Right atrium auricular region (tissue), 2 donors: ENCODE data around the gene LRRC63. TPM values are rescaled to one million over a fixed set of nuclear protein-coding genes. Genes with fewer than 3 reads are reported as not detected.
"Not testable (repeated sequence)": the region's sequence is repeated elsewhere in the genome, so short reads cannot be mapped to it uniquely, and the experiment has no call there.

Source experiments
- DNase-seq: peaks from one replicate; pipeline ENCODE4 v3.0.0-alpha.2; 2019; ENCODE audit warnings: low spot score
- H3K27ac ChIP-seq, 2 donors: fragments of 200-600 bp; sonication (generic); 1 replicate in 1 of 2; 2 replicates in 1 of 2; pipeline ENCODE4 v1.5.1; 2016 to 2019
- H3K27me3 ChIP-seq, 2 donors: fragments of 200-600 bp; sonication (generic); one replicate each; pipeline versions ENCODE4 v1.5.1 to v1.6.0; 2017 to 2019
- H3K36me3 ChIP-seq: fragments of 200-600 bp; sonication (generic); one replicate; pipeline ENCODE4 v1.5.1; 2016
- H3K4me1 ChIP-seq, 2 donors: fragments of 200-600 bp; sonication (generic); one replicate each; pipeline versions ENCODE4 v1.5.1 to v1.6.0; 2017 to 2019
- H3K4me3 ChIP-seq, 2 donors: fragments of 200-600 bp; sonication (generic); 1 replicate in 1 of 2; 2 replicates in 1 of 2; pipeline ENCODE4 v1.5.1; 2017 to 2019; ENCODE audit warnings: mild to moderate bottlenecking in 1 of 2, moderate library complexity in 1 of 2
- H3K9me3 ChIP-seq, 2 donors: fragments of 200-600 bp; sonication (generic); one replicate each; pipeline ENCODE4 v1.5.1; 2019
- CTCF ChIP-seq, 2 donors: fragments of 200-600 bp; sonication (generic); IDR thresholded peaks; one replicate each; pipeline ENCODE4 v1.5.1; 2019; ENCODE audit warnings: antibody characterized with exemption in 2 of 2
- total RNA-seq, 2 donors: library from RNA; depleted of rRNA; stranded (reverse); fragments of >200 nt; gene quantifications; one replicate each; pipeline ENCODE4 v1.1.0, GENCODE V29; 2016

LRRC63 gene
- total RNA-seq, 2 donors from 2014 or later, result not detected

GRCh38 chr13:46202966-46203365 lies 8.8 kb upstream of the LRRC63 start:
- Histone ChIP-seq H3K4me1 (no peaks in the 10 kb centered on the region), H3K9me3 (no peaks in the 10 kb centered on the region), H3K36me3 (no peaks in the 10 kb centered on the region), H3K4me3 (no peak overlapping the region), H3K27me3 (no peaks in the 10 kb centered on the region), H3K27ac (no peak overlapping the region)
- DNase-seq, result no peak
- TF ChIP-seq CTCF (IDR thresholded peaks at IDR 0.05), result no peak

DNA sequence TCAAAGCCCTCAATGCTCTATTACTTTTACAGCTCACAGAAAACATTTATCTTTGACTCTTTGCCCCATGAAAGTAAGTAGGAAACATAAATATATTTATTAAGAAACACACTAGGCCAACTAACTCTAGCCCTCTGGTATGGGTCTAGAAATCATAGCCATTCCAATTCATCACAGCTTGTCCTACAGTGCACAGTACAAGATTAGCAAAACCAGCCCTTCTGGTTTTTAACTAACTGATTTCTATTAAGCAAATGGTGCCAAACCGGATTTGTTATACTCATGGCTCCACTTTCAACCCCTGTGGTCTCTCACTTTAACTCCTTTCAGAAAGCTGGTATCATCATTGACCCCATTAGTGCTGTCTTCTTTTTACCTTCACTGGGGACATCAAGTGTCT lies 5.6 kb upstream of the LRRC63 start:
- no peak overlapping the region for H3K27ac ChIP-seq
- H3K4me3 ChIP-seq, result no peak overlapping the region
- no peak for TF ChIP-seq CTCF (IDR thresholded peaks at IDR 0.05)
- H3K36me3 ChIP-seq, result no peaks in the 10 kb centered on the region
- no peaks in the 10 kb centered on the region for H3K4me1 ChIP-seq
- H3K27me3 ChIP-seq, result no peaks in the 10 kb centered on the region
- H3K9me3 ChIP-seq, result no peaks in the 10 kb centered on the region
- DNase-seq, result no peak

DNA sequence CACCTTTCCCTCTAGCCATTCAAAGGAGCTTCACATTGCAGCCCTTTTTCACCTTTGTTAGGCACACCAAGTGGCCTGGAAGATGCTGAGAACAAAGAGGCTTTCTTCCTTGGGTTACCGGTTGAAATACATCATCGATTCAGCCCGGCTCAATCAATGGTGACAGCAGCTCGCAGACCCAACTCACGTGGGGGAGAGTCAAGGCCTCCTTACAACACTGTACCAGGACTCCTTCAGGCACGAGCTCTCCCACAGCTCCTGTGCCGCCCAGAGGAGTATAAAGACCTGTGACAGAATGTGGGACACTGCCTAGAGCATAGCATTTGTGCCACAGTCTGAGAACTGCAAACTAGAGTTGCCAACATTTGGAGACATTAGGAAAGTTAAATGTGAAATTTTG lies 3.9 kb upstream of the LRRC63 start:
- H3K27me3 ChIP-seq, result no peaks in the 10 kb centered on the region
- no peaks in the 10 kb centered on the region for H3K36me3 ChIP-seq

DNA sequence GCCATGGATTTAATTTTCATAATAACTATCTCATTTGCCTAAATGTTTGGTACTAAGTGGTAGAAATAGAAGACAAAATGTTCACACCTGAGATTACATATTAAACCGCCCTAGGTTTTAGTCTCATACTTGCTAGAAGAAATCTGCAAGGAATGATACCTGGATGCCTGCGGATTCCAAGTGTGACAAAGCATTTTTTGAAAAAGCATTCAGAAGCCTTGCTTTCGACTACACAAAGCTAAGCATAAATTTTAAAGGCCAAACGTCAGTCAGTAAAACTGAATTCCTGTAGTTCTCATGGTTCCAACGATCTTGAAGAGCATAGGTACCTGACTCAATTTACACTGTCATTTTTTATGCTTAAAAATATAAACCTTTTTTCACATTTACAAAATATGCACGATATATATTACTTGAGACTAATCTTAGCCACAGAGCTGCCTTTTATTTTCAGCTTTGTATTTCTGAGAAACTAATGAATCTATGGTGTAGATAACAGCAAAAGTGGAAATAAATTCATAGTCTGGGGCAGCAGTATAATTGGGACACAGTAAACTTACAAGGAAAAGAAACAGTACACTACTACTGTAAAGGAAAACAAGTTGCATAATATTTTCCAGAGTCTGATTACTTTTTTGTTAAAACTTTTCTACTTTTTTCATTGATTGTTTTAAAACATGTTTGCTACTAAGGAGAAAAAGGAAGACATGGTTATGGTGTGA lies 1.2 kb upstream of the LRRC63 start:
- H3K9me3 ChIP-seq, result no peaks in the 10 kb centered on the region
- H3K4me3 ChIP-seq, result no peak overlapping the region
- H3K27ac ChIP-seq, result no peak overlapping the region
- no peaks in the 10 kb centered on the region for H3K27me3 ChIP-seq
- H3K4me1 ChIP-seq, result peaks cover 0 to 8% of the 10 kb centered on the region in 2 donors
- no peak for DNase-seq
- no peaks in the 10 kb centered on the region for H3K36me3 ChIP-seq
- no peak for TF ChIP-seq CTCF (IDR thresholded peaks at IDR 0.05)

More for the DNA sequence above, 3.9 kb upstream of the LRRC63 start:
- Histone ChIP-seq H3K9me3 (no peaks in the 10 kb centered on the region), H3K4me1 (peaks cover 0 to 8% of the 10 kb centered on the region in 2 donors), H3K4me3 (no peak overlapping the region), H3K27ac (no peak overlapping the region)
- no peak for TF ChIP-seq CTCF (IDR thresholded peaks at IDR 0.05)
- no peak for DNase-seq

DNA sequence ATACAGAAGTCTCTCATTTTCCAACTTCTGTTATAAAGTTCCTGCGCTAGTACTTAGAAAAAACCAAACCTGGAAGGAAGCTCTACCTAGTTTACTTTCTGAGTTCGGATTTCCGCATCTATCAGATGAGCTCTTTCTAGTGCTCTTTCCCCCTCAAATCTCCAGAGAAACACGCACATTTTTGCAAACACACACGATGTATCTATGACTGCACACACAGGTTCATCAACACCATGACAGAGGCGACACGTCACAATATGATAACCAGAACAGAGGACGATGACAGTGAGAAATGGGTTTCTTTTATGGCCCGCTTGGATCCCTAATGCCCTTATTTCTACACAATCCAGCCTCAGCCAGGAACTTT lies 629 bp upstream of the LRRC63 start:
- Histone ChIP-seq H3K9me3 (no peaks in the 10 kb centered on the region), H3K27ac (no peak overlapping the region), H3K4me1 (peaks cover 0 to 8% of the 10 kb centered on the region in 2 donors), H3K36me3 (no peaks in the 10 kb centered on the region), H3K27me3 (no peaks in the 10 kb centered on the region), H3K4me3 (peak overlapping the region; percentile 27 to 49)
- TF ChIP-seq CTCF (IDR thresholded peaks at IDR 0.05), result no peak
- no peak for DNase-seq

- Histone ChIP-seq H3K27me3 (no peaks in the 10 kb centered on the region), H3K9me3 (no peaks in the 10 kb centered on the region), H3K27ac (no peak overlapping the region), H3K4me1 (peaks cover 0 to 8% of the 10 kb centered on the region in 2 donors), H3K4me3 (no peak overlapping the region), H3K36me3 (no peaks in the 10 kb centered on the region)
- no peak for DNase-seq
- TF ChIP-seq CTCF (IDR thresholded peaks at IDR 0.05), result no peak
Observed at GRCh38 chr13:46213242-46213641, 1.5 kb downstream of the LRRC63 start.

DNA sequence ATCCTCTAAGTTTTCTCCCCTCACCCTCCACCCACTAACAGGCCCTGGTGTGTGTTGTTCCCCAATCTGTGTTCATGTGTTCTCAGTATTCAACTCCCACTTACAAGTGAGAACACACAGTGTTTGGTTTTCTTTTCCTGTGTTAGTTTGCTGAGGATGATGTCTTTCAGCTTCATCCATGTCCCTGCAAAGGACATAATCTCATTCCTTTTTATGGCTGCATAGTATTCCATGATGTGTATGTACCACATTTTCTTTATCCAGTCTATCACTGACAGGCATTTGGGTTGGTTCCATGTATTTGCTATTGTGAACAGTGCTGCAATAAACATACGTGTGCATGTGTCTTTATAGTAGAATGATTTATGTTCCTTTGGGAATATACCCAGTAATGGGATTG lies 3.0 kb downstream of the LRRC63 start:
- H3K36me3 ChIP-seq, DNase-seq, H3K4me3 ChIP-seq, H3K4me1 ChIP-seq, H3K9me3 ChIP-seq, H3K27me3 ChIP-seq, H3K27ac ChIP-seq: not testable (repeated sequence)

GRCh38 chr13:46220234-46220633 lies 8.5 kb downstream of the LRRC63 start:
- DNase-seq, H3K27me3 ChIP-seq: not testable (repeated sequence)

More at GRCh38 chr13:46220234-46220633, 8.5 kb downstream of the LRRC63 start:
- H3K4me1 ChIP-seq, H3K27ac ChIP-seq, H3K36me3 ChIP-seq, H3K4me3 ChIP-seq: not testable (repeated sequence)
- H3K9me3 ChIP-seq, result peaks cover 4 to 20% of the 10 kb centered on the region in 2 donors
